ENCODE measurements around the gene LHCGR. TPM values are rescaled to one million over a fixed set of nuclear protein-coding genes. Genes with fewer than 3 reads are reported as not detected.
"Not testable (repeated sequence)": the region's sequence is repeated elsewhere in the genome, so short reads cannot be mapped to it uniquely, and the experiment has no call there.

The LHCGR gene
- total RNA-seq, 1 donor from 2014 or later, result 0.12 TPM

- TF ChIP-seq CTCF (conservative IDR thresholded peaks at IDR 0.05), result no peak
- Mint-ChIP-seq H3K4me1 (peaks cover 12% of the 10 kb centered on the region), H3K27me3 (ENCODE audit: low read depth) (no peaks in the 10 kb centered on the region), H3K4me3 (no peak overlapping the region), H3K36me3 (ENCODE audit: low read depth) (no peaks in the 10 kb centered on the region), H3K9me3 (no peaks in the 10 kb centered on the region), H3K27ac (ENCODE audit: unreplicated experiment) (no peak overlapping the region)
- no peak for DNase-seq (ENCODE audit: low read depth, low spot score)
Measured at GRCh38 chr2:48712151-48712550, 43.4 kb downstream of the LHCGR start.

DNA sequence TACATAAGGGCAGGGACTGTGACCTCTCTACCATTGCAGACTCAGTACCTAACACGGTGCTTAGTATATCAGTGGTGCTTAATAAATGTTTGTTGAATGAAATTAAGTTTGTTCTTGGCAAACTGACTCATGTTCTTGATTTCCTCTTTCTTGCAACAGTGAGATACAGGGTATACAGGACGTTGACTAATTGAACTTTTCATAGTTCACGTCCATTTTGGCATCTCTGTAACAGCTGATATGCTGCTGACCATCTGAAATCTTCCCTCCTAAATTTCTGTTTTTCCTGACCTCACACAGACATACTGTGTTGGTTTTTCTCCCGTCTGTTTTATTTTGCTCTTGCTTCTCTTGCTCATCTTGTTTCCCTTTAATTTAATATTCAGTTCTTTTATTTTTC is 44.2 kb downstream of the LHCGR start:
- TF ChIP-seq CTCF (conservative IDR thresholded peaks at IDR 0.05), result no peak
- Mint-ChIP-seq H3K4me3 (no peak overlapping the region), H3K36me3 (ENCODE audit: low read depth) (no peaks in the 10 kb centered on the region), H3K4me1 (peaks cover 12% of the 10 kb centered on the region), H3K9me3 (no peaks in the 10 kb centered on the region), H3K27ac (ENCODE audit: unreplicated experiment) (no peak overlapping the region), H3K27me3 (ENCODE audit: low read depth) (no peaks in the 10 kb centered on the region)
- DNase-seq (ENCODE audit: low read depth, low spot score), result no peak

DNA sequence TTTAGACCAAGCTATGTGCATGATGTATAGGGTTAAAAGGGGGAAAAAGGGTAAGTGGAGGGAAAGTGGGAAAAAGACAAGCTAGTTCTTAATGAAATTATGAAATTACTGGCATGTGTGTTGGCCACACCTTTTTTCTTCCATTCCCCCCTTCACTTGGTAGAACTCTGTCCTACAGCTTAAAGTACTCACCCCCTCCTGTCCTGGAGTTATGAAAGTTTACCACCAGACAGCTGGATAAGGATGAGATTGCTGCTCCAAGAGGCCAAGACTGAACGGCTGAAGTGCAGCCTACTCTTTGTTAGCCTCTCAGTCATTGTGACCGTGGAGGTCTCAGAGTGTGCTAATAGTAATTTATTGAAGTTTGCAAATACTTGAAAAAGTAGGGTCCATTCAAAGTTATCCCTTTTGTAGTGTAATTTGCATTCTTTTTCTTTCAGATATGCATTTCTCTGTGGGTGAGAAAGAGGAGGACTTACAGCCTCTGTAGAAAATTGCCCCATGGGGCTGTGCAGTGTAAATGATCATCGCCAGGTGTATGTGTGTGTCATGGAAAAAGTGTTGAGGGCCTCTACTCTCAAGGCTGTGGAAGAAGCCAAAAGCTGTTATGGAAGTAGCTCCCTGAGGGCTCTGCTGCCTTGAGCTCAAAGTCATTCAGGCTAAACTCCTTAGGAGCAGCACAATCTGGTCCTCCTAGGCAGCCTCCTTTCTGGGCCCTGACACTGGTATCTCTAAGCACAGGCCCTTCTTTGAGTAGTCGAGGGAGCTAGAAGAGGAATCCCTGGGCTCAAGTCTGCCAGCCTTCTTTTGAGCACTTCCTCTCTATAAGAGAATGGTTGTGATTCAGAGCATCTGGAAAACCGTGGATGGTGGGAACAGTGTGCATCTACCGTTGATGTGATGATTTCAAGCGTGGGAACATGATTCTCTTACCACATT is 46.2 kb downstream of the LHCGR start:
- no peak overlapping the region for H3K4me3 Mint-ChIP-seq

DNA sequence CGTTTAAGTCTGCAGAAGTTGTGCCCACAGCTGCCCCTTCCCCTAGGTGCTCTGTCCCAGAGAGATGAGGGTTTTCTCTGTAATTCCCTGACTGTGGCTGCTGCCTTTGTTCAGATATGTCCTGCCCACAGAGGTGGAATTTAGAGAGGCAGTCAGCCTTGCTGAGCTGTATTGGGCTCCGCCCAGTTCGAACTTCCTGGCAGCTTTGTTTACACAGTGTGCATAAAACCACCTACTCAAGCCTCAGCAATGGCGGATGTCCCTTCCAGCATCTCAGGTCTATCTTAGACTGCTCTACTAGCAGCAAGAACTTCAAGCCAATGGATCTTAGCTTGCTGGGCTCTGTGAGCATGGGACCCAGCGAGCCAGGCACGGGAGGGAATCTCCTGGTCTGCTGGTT is 48.1 kb downstream of the LHCGR start:
- peaks cover 9% of the 10 kb centered on the region for H3K9me3 Mint-ChIP-seq
- H3K27me3 Mint-ChIP-seq (ENCODE audit: low read depth), result no peaks in the 10 kb centered on the region
- no peak for TF ChIP-seq CTCF (conservative IDR thresholded peaks at IDR 0.05)
- H3K4me3 Mint-ChIP-seq, result no peak overlapping the region
- H3K4me1 Mint-ChIP-seq, result peaks cover 5% of the 10 kb centered on the region
- no peak for DNase-seq (ENCODE audit: low read depth, low spot score)
- no peak overlapping the region for H3K27ac Mint-ChIP-seq (ENCODE audit: unreplicated experiment)
- H3K36me3 Mint-ChIP-seq (ENCODE audit: low read depth), result peaks cover 5% of the 10 kb centered on the region

More for the DNA sequence above, 46.2 kb downstream of the LHCGR start:
- TF ChIP-seq CTCF (conservative IDR thresholded peaks at IDR 0.05), result no peak
- no peak for DNase-seq (ENCODE audit: low read depth, low spot score)
- peaks cover 12% of the 10 kb centered on the region for H3K4me1 Mint-ChIP-seq
- peaks cover 7% of the 10 kb centered on the region for H3K9me3 Mint-ChIP-seq
- no peaks in the 10 kb centered on the region for H3K27me3 Mint-ChIP-seq (ENCODE audit: low read depth)
- H3K27ac Mint-ChIP-seq (ENCODE audit: unreplicated experiment), result no peak overlapping the region
- H3K36me3 Mint-ChIP-seq (ENCODE audit: low read depth), result peaks cover 5% of the 10 kb centered on the region

- not testable (repeated sequence) for H3K27me3 Mint-ChIP-seq (ENCODE audit: low read depth); DNase-seq (ENCODE audit: low read depth, low spot score); H3K27ac Mint-ChIP-seq (ENCODE audit: unreplicated experiment); H3K36me3 Mint-ChIP-seq (ENCODE audit: low read depth); H3K4me1 Mint-ChIP-seq; H3K4me3 Mint-ChIP-seq
- H3K9me3 Mint-ChIP-seq, result peaks cover 13% of the 10 kb centered on the region
Measured at GRCh38 chr2:48703621-48704020, 51.9 kb downstream of the LHCGR start.

GRCh38 chr2:48699348-48699930 is 56.1 kb downstream of the LHCGR start:
- DNase-seq (ENCODE audit: low read depth, low spot score), result no peak
- no peak for TF ChIP-seq CTCF (conservative IDR thresholded peaks at IDR 0.05)

More at GRCh38 chr2:48699348-48699930, 56.1 kb downstream of the LHCGR start:
- Mint-ChIP-seq H3K36me3 (ENCODE audit: low read depth) (peaks cover 2% of the 10 kb centered on the region), H3K4me1 (no peaks in the 10 kb centered on the region), H3K27me3 (ENCODE audit: low read depth) (no peaks in the 10 kb centered on the region), H3K27ac (ENCODE audit: unreplicated experiment) (no peak overlapping the region), H3K9me3 (peaks cover 7% of the 10 kb centered on the region), H3K4me3 (no peak overlapping the region)
